Fibroblast of lung (primary cell): Measurements from ENCODE around the gene TCF7L1.

ENCODE experiments used
- EZH2 ChIP-seq: IDR thresholded peaks from 2 replicates; pipeline ENCODE4 v1.5.1; 2012; ENCODE audit warnings: low read length, control low read depth, mild to moderate bottlenecking; ENCODE audit errors: missing control alignments
- TF ChIP-seq, protein P1 (sequence below), 2 donors: IDR thresholded peaks in 1 of 2; conservative IDR thresholded peaks in 1 of 2; 1 replicate in 1 of 2; 2 replicates in 1 of 2; pipeline ENCODE4 v1.5.1; 2011 to 2012; ENCODE audit warnings: low read length in 2 of 2, control low read depth in 1 of 2, inconsistent platforms in 1 of 2, low read depth in 1 of 2, mild to moderate bottlenecking in 1 of 2

GRCh38 chr2:85237849-85238565 lies 104.8 kb downstream of the TCF7L1 start:
- TF ChIP-seq, protein P1, sequence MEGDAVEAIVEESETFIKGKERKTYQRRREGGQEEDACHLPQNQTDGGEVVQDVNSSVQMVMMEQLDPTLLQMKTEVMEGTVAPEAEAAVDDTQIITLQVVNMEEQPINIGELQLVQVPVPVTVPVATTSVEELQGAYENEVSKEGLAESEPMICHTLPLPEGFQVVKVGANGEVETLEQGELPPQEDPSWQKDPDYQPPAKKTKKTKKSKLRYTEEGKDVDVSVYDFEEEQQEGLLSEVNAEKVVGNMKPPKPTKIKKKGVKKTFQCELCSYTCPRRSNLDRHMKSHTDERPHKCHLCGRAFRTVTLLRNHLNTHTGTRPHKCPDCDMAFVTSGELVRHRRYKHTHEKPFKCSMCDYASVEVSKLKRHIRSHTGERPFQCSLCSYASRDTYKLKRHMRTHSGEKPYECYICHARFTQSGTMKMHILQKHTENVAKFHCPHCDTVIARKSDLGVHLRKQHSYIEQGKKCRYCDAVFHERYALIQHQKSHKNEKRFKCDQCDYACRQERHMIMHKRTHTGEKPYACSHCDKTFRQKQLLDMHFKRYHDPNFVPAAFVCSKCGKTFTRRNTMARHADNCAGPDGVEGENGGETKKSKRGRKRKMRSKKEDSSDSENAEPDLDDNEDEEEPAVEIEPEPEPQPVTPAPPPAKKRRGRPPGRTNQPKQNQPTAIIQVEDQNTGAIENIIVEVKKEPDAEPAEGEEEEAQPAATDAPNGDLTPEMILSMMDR (conservative IDR thresholded peaks at IDR 0.05 in 1 of 2, IDR thresholded peaks at IDR 0.05 in 1 of 2; ENCODE audit: low read depth in 1 of 2, low read length in 2 of 2), result no peak
- no peak for TF ChIP-seq EZH2
